A549 (cell line): ENCODE measurements around the gene DMRT2.

Experiments used
- EP300 ChIP-seq, 2 experiments: fragments of >200 bp; sonication (Bioruptor Twin); formaldehyde crosslinking; IDR thresholded peaks; 2 replicates in 1 of 2; 3 replicates in 1 of 2; pipeline ENCODE4 v1.6.1; 2016 to 2017
- HDAC2 ChIP-seq: fragments of 200-600 bp; sonication (generic); IDR thresholded peaks from 2 replicates; pipeline ENCODE4 v1.6.1; 2016
- HOXA7 ChIP-seq: fragments of 250-450 bp; sonication (Bioruptor Pico); IDR thresholded peaks from 2 replicates; pipeline ENCODE4 v1.5.0; 2020; ENCODE audit warnings: mild to moderate bottlenecking, moderate library complexity
- POLR2A ChIP-seq: IDR thresholded peaks from 2 replicates; pipeline ENCODE4 v1.6.1; 2012; ENCODE audit warnings: mild to moderate bottlenecking, low read length
- RAD21 ChIP-seq, 2 experiments: fragments of >200 bp in 1 of 2; sonication (Bioruptor Twin) in 1 of 2; formaldehyde crosslinking in 1 of 2; IDR thresholded peaks in 1 of 2; conservative IDR thresholded peaks in 1 of 2; 2 replicates in 1 of 2; 3 replicates in 1 of 2; pipeline ENCODE4 v1.6.1; 2012 to 2018; ENCODE audit warnings: inconsistent platforms in 1 of 2
- RCOR1 ChIP-seq: fragments of 150-350 bp; IDR thresholded peaks from 2 replicates; pipeline ENCODE4 v1.6.1; 2014; ENCODE audit warnings: antibody characterized with exemption, low read length, low read depth
- RFX5 ChIP-seq: fragments of 450-650 bp; IDR thresholded peaks from 2 replicates; pipeline ENCODE4 v1.7.1; 2014; ENCODE audit warnings: antibody characterized with exemption, mild to moderate bottlenecking, moderate library complexity
- SMC3 ChIP-seq: fragments of >200 bp; sonication (Bioruptor Twin); formaldehyde crosslinking; IDR thresholded peaks from 3 replicates; pipeline ENCODE4 v1.6.1; 2018; ENCODE audit warnings: inconsistent platforms
- TP53 ChIP-seq: fragments of 250-450 bp; sonication (Bioruptor Pico); IDR thresholded peaks from 2 replicates; pipeline ENCODE4 v1.5.0; 2021; ENCODE audit warnings: mild to moderate bottlenecking, moderate library complexity
- TF ChIP-seq, protein P1 (sequence below): IDR thresholded peaks from 2 replicates; pipeline ENCODE4 v1.6.1; 2012
- TF ChIP-seq, protein P2 (sequence below): fragments of >200 bp; sonication (Bioruptor Twin); formaldehyde crosslinking; IDR thresholded peaks from 3 replicates; pipeline ENCODE4 v1.5.1; 2016
- TF ChIP-seq, protein P3 (sequence below): fragments of >200 bp; sonication (Bioruptor Twin); formaldehyde crosslinking; IDR thresholded peaks from 3 replicates; pipeline ENCODE4 v1.6.1; 2016

DNA sequence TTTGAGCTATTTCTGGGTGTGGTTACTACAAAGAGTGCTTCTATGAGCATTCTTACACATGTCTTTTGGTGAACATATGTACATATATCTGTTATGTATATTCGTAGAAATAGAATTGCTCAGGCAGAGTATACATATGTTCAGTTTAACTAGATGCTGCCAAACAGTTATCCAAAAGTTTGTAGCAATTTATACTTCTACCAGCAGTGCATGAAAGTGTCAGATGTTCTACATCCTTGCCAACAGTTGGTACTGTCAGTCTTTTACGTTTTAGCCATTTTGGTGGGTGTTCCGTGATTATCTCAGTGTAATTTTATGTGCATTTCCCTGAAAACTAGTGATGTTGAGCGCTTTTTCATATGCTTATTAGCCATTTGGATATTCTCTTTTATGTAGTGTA, 35.9 kb upstream of the DMRT2 start:
- TF ChIP-seq TP53 (no peak), EP300 (IDR thresholded peaks at IDR 0.05) (no peak), HDAC2 (no peak), HOXA7 (no peak), POLR2A (no peak), SMC3 (no peak), RFX5 (no peak), RCOR1 (no peak), RAD21 (conservative IDR thresholded peaks at IDR 0.05 in 1 of 2, IDR thresholded peaks at IDR 0.05 in 1 of 2) (no peak)
- TF ChIP-seq, protein P1, sequence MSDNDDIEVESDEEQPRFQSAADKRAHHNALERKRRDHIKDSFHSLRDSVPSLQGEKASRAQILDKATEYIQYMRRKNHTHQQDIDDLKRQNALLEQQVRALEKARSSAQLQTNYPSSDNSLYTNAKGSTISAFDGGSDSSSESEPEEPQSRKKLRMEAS: no peak
- TF ChIP-seq, protein P2, sequence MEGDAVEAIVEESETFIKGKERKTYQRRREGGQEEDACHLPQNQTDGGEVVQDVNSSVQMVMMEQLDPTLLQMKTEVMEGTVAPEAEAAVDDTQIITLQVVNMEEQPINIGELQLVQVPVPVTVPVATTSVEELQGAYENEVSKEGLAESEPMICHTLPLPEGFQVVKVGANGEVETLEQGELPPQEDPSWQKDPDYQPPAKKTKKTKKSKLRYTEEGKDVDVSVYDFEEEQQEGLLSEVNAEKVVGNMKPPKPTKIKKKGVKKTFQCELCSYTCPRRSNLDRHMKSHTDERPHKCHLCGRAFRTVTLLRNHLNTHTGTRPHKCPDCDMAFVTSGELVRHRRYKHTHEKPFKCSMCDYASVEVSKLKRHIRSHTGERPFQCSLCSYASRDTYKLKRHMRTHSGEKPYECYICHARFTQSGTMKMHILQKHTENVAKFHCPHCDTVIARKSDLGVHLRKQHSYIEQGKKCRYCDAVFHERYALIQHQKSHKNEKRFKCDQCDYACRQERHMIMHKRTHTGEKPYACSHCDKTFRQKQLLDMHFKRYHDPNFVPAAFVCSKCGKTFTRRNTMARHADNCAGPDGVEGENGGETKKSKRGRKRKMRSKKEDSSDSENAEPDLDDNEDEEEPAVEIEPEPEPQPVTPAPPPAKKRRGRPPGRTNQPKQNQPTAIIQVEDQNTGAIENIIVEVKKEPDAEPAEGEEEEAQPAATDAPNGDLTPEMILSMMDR: no peak
- TF ChIP-seq, protein P3, sequence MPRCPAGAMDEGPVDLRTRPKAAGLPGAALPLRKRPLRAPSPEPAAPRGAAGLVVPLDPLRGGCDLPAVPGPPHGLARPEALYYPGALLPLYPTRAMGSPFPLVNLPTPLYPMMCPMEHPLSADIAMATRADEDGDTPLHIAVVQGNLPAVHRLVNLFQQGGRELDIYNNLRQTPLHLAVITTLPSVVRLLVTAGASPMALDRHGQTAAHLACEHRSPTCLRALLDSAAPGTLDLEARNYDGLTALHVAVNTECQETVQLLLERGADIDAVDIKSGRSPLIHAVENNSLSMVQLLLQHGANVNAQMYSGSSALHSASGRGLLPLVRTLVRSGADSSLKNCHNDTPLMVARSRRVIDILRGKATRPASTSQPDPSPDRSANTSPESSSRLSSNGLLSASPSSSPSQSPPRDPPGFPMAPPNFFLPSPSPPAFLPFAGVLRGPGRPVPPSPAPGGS: no peak
